Stimulated activated CD4-positive, alpha-beta T cell treated with anti-CD3 and anti-CD28 coated beads, TNF-alpha, amount 100 ng/mL, for 48 hours (primary cell): ENCODE data around the gene RTN4.
"Not testable (repeated sequence)": the region's sequence is repeated elsewhere in the genome, so short reads cannot be mapped to it uniquely, and the experiment has no call there.

Experiments
- DNase-seq, 3 donors: peaks; one replicate each; pipeline ENCODE4 v3.0.0-alpha.2; 2020; ENCODE audit warnings: low read depth in 3 of 3

Gene RTN4

GRCh38 chr2:55009277-55010060, 40.8 kb downstream of the RTN4 start:
- no peak for DNase-seq

- DNase-seq: no peak
These were observed 43.9 kb downstream of the RTN4 start for GRCh38 chr2:55006306-55006705.

- DNase-seq: no peak
These were observed 46.3 kb downstream of the RTN4 start for GRCh38 chr2:55003706-55004639.

- DNase-seq: no peak
These were observed 48.5 kb downstream of the RTN4 start for GRCh38 chr2:55001716-55002115.

GRCh38 chr2:55000341-55000740, 49.9 kb downstream of the RTN4 start:
- no peak for DNase-seq

- DNase-seq: no peak
These were observed 51.1 kb downstream of the RTN4 start for GRCh38 chr2:54999182-54999581.

- DNase-seq: no peak
These were observed 52.4 kb downstream of the RTN4 start for GRCh38 chr2:54997826-54998225.

GRCh38 chr2:54995553-54995952, 54.7 kb downstream of the RTN4 start:
- DNase-seq: no peak

- DNase-seq: not testable (repeated sequence)
These were observed 59.6 kb downstream of the RTN4 start for GRCh38 chr2:54990694-54991093.

GRCh38 chr2:54988612-54989011, 61.6 kb downstream of the RTN4 start:
- DNase-seq: no peak

- no peak for DNase-seq
These were observed 64.0 kb downstream of the RTN4 start for GRCh38 chr2:54986264-54986663.

GRCh38 chr2:54984476-54984875, 65.8 kb downstream of the RTN4 start:
- no peak for DNase-seq

- DNase-seq: no peak
These were observed 66.7 kb downstream of the RTN4 start for GRCh38 chr2:54983345-54984220.

- no peak for DNase-seq
These were observed 68.9 kb downstream of the RTN4 start for GRCh38 chr2:54981385-54981784.

- no peak for DNase-seq
These were observed 70.8 kb downstream of the RTN4 start for GRCh38 chr2:54979321-54980044.

- no peak for DNase-seq
These were observed 73.1 kb downstream of the RTN4 start for GRCh38 chr2:54977149-54977548.

GRCh38 chr2:54975598-54976492, 74.4 kb downstream of the RTN4 start:
- no peak for DNase-seq

- no peak for DNase-seq
These were observed 75.1 kb downstream of the RTN4 start for GRCh38 chr2:54975175-54975574.

GRCh38 chr2:54969940-54970338, 80.3 kb downstream of the RTN4 start:
- DNase-seq: no peak

GRCh38 chr2:54969295-54969939, 80.8 kb downstream of the RTN4 start:
- no peak for DNase-seq
